GM23248 (cell line): ENCODE measurements around the gene FAM228B.
"Not testable (repeated sequence)": the region's sequence is repeated elsewhere in the genome, so short reads cannot be mapped to it uniquely, and the experiment has no call there.

Experiments
- EZH2 ChIP-seq: fragments of 200-600 bp; sonication (generic); IDR thresholded peaks from 2 replicates; pipeline ENCODE4 v1.6.1; 2018; ENCODE audit warnings: antibody characterized with exemption, mild to moderate bottlenecking; ENCODE audit not compliant: insufficient read depth, poor library complexity, severe bottlenecking
- EZH2phosphoT487 ChIP-seq: fragments of 200-600 bp; sonication (generic); IDR thresholded peaks from 2 replicates; pipeline ENCODE4 v1.6.1; 2018; ENCODE audit warnings: antibody characterized with exemption, moderate library complexity, mild to moderate bottlenecking, low read depth; ENCODE audit not compliant: insufficient read depth

GRCh38 chr2:24197213-24197612 lies 73.9 kb downstream of the FAM228B start:
- TF ChIP-seq EZH2, EZH2phosphoT487: not testable (repeated sequence)
